Esophagus squamous epithelium (tissue), 5 donors: Measurements from ENCODE around the gene MYO9A. TPM values are rescaled to one million over a fixed set of nuclear protein-coding genes. Genes with fewer than 3 reads are reported as not detected.

Experiments
- DNase-seq: peaks from one replicate; lab custom pipeline; 2025; lab: John Stamatoyannopoulos, UW
- H3K27ac ChIP-seq, 4 donors: fragments of 200-600 bp; sonication (generic); one replicate each; pipeline ENCODE4 v1.5.1; 2016 to 2019; ENCODE audit warnings: mild to moderate bottlenecking in 1 of 4
- H3K27me3 ChIP-seq, 4 donors: fragments of 200-600 bp; sonication (generic); 1 replicate in 3 of 4; 2 replicates in 1 of 4; pipeline versions ENCODE4 v1.5.1 to v1.6.0; 2017 to 2021; ENCODE audit warnings: antibody characterized with exemption in 1 of 4
- H3K36me3 ChIP-seq, 3 donors: fragments of 200-600 bp; sonication (generic); one replicate each; pipeline ENCODE4 v1.5.1; 2016 to 2019
- H3K4me1 ChIP-seq, 3 donors: fragments of 200-600 bp; sonication (generic); one replicate each; pipeline ENCODE4 v1.5.1; 2017 to 2019
- H3K4me3 ChIP-seq, 4 donors: fragments of 200-600 bp; sonication (generic); 1 replicate in 3 of 4; 2 replicates in 1 of 4; pipeline ENCODE4 v1.5.1; 2016 to 2019; ENCODE audit warnings: mild to moderate bottlenecking in 2 of 4, moderate library complexity in 1 of 4
- H3K9me3 ChIP-seq, 3 donors: fragments of 200-600 bp; sonication (generic); one replicate each; pipeline ENCODE4 v1.5.1; 2016 to 2019
- CTCF ChIP-seq, 6 experiments: fragments of 450-650 bp in 4 of 6; fragments of 200-600 bp in 2 of 6; sonication (generic) in 2 of 6; IDR thresholded peaks; one replicate each; pipeline ENCODE4 v1.5.1; 2016 to 2019; ENCODE audit warnings: antibody characterized with exemption in 6 of 6, mild to moderate bottlenecking in 4 of 6, moderate library complexity in 4 of 6
- POLR2A ChIP-seq, 4 donors: fragments of 450-650 bp; IDR thresholded peaks; one replicate each; pipeline ENCODE4 v1.6.1; 2017; ENCODE audit warnings: antibody characterized with exemption in 4 of 4, mild to moderate bottlenecking in 4 of 4, moderate library complexity in 3 of 4
- WGBS, 2 donors: methylation state at CpG; one replicate each; pipeline ENCODE4 v1.1.5; 2018; 5-methylcytosine and 5-hydroxymethylcytosine counted together
- intact Hi-C: fragments of 100-400 bp; cut with DNase I; formaldehyde crosslinking; loops from one replicate; pipeline ENCODE4 v1.15.0; 2022
- total RNA-seq, 4 donors: library from RNA; depleted of rRNA; stranded (reverse); fragments of >200 nt; gene quantifications; one replicate each; pipeline ENCODE4 v1.1.0, GENCODE V29; 2016
- donor health status: DM: yes; HTN: yes; CAD: no.

The MYO9A gene
- total RNA-seq, 4 donors from 2014 or later = 18.2 to 62.0 (median 35.0) TPM

GRCh38 chr15:71784719-71785118 lies 333.2 kb downstream of the MYO9A start:
- WGBS, 2 donors = 0 to 61% methylated on average over 1 to 3 of the region's 6 CpGs
- no peak for DNase-seq
- Histone ChIP-seq H3K27me3 (no peaks in the 10 kb centered on the region), H3K4me3 (no peak overlapping the region), H3K9me3 (no peaks in the 10 kb centered on the region), H3K36me3 (no peaks in the 10 kb centered on the region), H3K4me1 (peaks cover 0 to 13% (median 4%) of the 10 kb centered on the region in 3 donors), H3K27ac (no peak overlapping the region)
- no peak for TF ChIP-seq CTCF (IDR thresholded peaks at IDR 0.05)
- TF ChIP-seq POLR2A (IDR thresholded peaks at IDR 0.05) = no peak
- intact Hi-C loops = no loop called here

- no peak for DNase-seq
- H3K27me3 ChIP-seq = no peaks in the 10 kb centered on the region
- no peak overlapping the region for H3K27ac ChIP-seq
- peaks cover 0 to 13% (median 4%) of the 10 kb centered on the region in 3 donors for H3K4me1 ChIP-seq
- intact Hi-C loops = no loop called here
- 51 to 62% methylated on average over 7 to 10 of the region's 10 CpGs for WGBS, 2 donors
- no peak overlapping the region for H3K4me3 ChIP-seq
- TF ChIP-seq POLR2A (IDR thresholded peaks at IDR 0.05) (no peak), CTCF (IDR thresholded peaks at IDR 0.05) (no peak)
- H3K9me3 ChIP-seq = no peaks in the 10 kb centered on the region
- H3K36me3 ChIP-seq = peaks cover 0 to 12% (median 3%) of the 10 kb centered on the region in 3 donors
Measured at GRCh38 chr15:71782422-71783165, 335.4 kb downstream of the MYO9A start.

GRCh38 chr15:71781965-71782265 lies 336.0 kb downstream of the MYO9A start:
- H3K36me3 ChIP-seq = peaks cover 0 to 19% (median 3%) of the 10 kb centered on the region in 3 donors
- no peak for TF ChIP-seq CTCF (IDR thresholded peaks at IDR 0.05)
- H3K4me1 ChIP-seq = peaks cover 0 to 13% (median 4%) of the 10 kb centered on the region in 3 donors
- WGBS, 2 donors = 74 to 87% methylated on average over 5 to 6 of the region's 8 CpGs
- intact Hi-C loops = no loop called here
- H3K4me3 ChIP-seq = no peak overlapping the region
- no peaks in the 10 kb centered on the region for H3K27me3 ChIP-seq
- H3K27ac ChIP-seq = no peak overlapping the region
- no peak for DNase-seq
- H3K9me3 ChIP-seq = no peaks in the 10 kb centered on the region

- no peak for TF ChIP-seq CTCF (IDR thresholded peaks at IDR 0.05)
- TF ChIP-seq POLR2A (IDR thresholded peaks at IDR 0.05) = no peak
- Histone ChIP-seq H3K9me3 (no peaks in the 10 kb centered on the region), H3K4me3 (no peak overlapping the region), H3K27ac (no peak overlapping the region), H3K4me1 (peaks cover 0 to 13% (median 4%) of the 10 kb centered on the region in 3 donors), H3K27me3 (no peaks in the 10 kb centered on the region), H3K36me3 (peaks cover 0 to 23% (median 3%) of the 10 kb centered on the region in 3 donors)
- intact Hi-C loops = no loop called here
- DNase-seq = no peak
- WGBS, 2 donors = 54 to 70% methylated on average over 6 to 9 of the region's 9 CpGs
Measured at GRCh38 chr15:71781179-71781964, 336.6 kb downstream of the MYO9A start.
